ENCODE measurements around the gene C6orf118.

C6orf118 gene

DNA sequence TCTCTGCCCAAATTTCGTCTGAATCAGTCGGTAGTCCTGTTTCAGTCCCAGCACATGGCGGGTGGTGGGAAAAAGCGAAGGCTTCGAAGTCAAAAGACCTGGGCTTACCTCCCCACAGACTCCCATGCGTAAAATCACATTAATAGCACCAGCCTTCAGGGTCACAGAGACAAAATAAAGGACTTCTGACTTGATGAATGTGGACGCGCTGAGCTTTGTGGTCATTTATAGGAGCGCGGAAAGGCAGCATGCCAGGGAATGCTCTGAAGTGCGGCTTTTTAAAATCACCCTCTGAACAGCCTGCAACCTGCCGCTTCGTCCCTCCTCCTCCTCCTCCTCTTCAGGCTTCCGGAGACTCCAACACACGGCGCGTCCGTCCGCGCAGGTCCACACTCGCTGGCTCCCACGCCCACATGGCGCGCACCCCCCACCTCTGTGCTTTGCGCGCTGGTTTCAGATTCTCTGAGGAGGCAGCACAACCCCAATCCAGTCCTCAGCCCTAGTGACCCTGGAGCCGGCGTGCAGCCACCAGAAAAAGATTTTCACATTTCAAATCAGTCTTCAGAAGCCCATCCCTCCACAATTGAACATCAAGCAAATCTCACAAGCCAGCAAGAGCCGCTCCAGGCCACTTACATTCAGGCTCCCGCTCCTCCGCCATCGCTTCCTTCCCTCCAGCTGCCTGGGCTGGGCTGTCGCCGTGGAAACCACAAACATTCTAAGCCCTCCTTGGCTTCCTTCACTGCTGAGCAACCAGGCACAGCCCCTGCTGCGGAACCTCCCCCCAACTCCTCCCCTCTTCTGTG, at the start of gene C6orf118:
Gene C6orf118, minus strand, starts transcription at position 680 of the 806 bp plus-strand sequence. Its CDS starts 19 bp downstream, at position 661.
- DNase-seq = no peak

DNA sequence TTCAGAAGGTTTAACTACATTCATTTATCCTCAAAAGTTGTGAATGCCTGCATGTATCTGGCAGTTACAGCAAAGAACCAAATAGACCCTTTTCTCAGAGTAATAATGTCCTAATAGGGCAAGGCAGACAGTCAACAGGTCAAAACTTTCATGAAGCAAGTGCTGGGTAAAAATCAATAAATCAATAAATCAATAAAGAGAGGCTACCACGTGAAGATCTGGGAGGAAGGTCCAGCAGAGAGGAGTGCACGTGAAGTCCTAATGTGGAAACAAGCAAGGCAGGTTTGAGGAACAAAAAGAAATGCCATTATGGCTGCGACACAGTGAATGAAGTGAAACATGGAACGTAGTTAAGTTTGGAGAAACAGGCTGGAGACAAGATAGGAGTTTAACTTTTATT, 36.3 kb upstream of the C6orf118 start:
- DNase-seq = no peak

DNA sequence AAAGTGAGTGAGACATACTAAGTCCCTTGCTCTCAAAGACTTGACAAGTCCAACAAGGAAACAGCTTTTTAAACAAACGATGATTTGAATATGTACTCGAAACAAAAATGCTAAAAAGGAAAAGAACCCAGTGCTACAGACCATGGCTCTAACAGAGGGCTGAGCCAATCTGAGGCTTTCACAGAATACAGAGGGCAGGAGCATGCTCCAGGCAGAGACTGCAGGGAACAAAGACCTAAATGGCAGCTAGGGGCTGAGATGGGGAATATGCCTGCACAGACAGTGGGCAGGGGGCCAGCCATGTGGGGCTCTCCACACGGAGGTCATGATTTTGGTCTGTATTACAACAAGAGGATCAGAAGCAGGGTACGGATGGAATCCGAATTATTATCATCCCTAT, 31.1 kb upstream of the C6orf118 start:
- DNase-seq = no peak

DNA sequence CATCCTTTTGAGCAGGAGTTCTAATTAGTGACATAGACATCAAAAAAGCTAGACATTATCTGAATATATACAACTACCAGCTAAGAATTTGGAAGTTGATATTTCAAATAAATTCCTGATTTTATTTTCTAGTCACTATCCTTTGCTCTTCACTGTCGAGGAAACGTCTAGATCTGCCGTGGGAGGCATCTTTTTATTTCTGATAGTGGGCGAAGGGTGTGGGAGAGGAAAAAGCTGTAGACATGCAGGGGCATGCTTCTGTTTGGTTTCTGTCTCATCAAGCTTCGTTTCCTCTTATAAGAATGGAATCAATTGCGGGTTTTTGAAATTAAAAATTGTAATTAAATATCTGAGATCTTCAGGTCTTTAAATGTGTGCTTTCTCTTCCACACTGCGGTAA, 16.2 kb upstream of the C6orf118 start:
- no peak for DNase-seq

DNA sequence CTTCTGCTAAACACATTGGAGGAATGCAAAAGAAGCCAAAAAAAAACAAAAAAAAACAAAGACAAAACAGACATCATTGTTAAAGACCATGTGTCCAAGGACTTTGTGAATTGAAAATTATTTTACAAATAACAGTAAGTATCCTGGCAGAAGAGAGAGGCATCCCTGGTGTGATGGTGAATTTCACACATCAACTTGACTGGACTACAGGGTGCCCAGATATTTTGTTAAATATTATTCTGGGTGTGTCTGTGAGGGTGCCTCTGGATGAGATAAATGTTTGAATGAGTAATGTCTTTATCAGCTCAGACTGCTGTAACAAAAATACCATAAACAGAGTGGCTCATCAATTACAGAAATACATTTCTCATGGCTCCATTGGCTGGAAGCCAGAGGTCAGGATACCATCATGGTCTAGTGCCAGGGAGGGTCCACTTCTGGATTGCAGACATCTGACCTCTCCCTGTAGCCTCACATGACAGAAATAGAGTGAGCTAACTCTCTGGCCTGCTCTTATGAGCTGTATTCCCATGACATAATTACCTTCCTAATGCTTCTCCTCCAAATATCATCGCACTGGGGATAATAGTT, 12.2 kb upstream of the C6orf118 start:
- no peak for DNase-seq

- no peak for DNase-seq
Observed at GRCh38 chr6:165321150-165321549, 11.7 kb upstream of the C6orf118 start.

GRCh38 chr6:165317723-165318122, 8.3 kb upstream of the C6orf118 start:
- DNase-seq = no peak

- no peak for DNase-seq
Observed at GRCh38 chr6:165306955-165307354, 2.5 kb downstream of the C6orf118 start.

DNA sequence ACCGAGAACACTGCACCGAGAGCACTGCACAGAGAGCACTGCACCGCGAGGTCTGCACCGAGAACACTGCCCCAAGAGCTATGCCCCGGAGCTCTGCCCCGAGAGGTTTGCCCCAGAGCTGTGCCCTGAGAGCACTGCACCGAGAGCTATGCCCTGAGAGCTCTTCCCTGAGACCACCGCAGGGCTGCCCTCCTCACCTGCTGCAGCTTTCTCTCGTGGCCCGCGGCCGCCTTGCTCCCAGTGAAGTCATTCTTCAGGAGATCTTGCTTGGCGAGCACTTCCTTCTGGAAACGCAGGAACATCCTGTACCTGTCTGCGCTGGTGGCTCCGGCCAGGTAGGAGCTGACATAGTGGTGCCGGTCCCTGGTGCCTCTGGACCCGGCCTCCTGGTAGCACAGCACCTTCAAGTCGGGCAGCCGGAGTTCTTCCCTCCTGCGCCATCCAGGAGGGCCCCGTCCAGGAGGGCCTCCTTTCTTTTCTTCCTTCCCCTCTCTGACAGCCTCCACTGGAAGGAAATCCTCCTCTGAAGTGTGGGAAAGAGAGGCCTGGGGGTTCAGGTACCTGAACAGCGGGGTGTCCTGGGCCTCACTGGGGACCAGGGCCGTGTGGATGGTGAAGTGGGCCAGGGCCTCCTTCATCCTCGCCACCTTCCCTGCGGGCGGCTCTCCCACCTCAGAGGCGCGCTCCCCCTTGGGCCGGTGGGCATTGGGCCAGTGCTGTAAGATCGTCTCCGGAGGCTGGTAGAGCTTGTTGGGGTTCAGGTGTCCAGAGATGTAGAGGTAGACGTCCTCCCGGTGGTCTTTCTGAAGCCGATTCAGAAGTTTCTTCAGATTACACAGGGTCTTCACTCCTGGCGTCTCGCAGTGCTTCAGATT, 7.8 kb downstream of the C6orf118 start:
- DNase-seq = no peak

DNA sequence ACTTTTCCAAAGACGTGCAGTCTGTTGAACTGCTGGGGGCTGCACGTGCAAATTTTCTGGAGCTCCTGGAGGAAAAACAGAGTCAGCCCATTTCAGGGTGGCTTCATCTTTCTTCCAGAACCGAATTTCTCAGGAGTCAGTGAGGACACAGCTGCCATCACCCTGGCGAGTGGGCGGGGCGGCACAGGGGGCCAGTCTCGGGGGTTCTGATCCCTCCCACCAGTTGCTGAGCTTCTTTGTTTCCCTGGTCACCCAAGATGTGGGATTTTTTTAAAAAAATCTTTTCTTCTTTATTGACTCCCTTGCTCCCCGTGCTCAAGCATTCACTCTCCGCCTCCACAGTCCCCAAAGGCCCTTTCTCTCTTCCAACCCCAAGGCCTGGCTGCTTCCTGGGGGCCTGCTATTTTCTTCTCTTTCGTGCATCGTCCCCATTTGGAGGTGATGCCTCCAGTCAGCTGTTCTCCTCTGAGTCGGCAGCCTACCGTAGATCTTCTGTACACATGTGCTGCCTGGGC, 8.9 kb downstream of the C6orf118 start:
- no peak for DNase-seq

DNA sequence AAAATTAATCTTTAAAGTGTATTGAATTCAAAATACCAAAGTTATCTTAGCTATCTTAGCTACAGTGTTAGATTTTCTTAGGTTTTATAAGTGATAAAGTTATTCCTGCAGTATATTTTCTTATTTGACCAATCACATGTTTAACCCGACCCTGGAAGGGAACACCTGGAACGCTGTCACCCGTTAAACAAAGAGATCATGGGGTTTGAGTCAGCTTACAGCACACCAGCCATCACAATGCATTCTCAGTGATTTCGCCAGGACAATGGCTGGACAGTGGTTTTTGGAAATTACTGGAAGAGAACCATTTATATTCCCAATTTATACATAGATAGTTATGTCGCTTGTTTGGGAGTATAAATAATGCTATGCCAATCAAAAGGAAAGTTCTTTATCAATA, 10.5 kb downstream of the C6orf118 start:
- DNase-seq = no peak

DNA sequence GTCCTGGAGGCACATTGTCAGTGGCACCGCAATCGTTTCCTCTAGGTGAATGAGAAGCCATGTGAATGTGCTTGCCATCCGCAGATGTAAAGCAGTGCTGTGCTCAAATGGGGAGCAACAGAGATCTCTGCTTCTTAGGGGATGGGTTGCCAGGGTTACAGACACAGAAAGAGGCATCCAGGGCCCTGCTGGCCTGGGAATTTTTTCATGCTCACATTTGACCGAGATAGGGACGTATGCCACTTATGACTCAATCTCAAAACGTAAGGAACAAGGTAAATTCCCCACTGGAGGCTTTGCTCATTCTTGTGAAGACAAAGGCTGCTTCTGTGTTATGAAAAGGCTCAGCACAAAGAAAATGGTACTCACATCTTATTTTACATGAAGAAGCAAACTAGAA, 11.0 kb downstream of the C6orf118 start:
- no peak for DNase-seq

- DNase-seq = no peak
Observed at GRCh38 chr6:165292657-165293056, 16.7 kb downstream of the C6orf118 start.

DNA sequence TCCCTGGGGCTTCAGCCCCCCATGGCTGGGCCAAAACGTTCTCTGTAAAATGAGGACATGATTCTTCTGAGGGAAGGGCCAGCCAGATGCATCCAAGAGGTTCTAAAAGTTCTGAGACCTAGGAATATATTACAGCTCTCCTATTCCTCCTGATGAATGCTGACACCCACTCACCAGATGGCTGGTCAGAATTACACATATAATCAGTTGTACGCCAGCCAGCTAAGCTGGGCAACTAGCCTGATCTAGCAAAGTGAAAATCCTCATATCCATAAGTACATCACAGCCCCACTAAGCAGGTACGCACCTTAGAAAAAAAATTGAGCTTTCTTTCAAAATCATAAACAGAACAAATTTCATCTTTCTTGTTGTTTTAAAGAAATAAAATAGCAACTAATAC, 34.8 kb downstream of the C6orf118 start:
- DNase-seq = no peak

DNA sequence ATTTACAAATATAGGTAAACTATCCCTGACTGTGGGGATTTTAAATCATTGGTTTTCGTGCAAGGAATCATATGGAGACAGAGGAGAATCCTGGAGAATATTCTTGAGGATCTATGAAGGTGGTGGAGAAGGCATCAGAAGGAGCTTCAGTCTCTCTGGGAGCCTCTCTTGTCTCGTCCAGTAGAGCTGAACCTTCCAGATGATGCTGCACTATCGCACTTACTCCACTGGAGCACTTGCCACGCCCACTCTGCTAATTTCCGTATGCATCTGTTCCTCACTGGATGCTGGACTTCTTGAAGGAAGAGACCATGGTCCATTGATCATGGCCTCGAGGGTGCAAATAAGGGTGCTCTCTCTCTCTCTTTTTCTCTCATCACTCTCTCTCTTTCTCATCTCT, 36.8 kb downstream of the C6orf118 start:
- no peak for DNase-seq

DNA sequence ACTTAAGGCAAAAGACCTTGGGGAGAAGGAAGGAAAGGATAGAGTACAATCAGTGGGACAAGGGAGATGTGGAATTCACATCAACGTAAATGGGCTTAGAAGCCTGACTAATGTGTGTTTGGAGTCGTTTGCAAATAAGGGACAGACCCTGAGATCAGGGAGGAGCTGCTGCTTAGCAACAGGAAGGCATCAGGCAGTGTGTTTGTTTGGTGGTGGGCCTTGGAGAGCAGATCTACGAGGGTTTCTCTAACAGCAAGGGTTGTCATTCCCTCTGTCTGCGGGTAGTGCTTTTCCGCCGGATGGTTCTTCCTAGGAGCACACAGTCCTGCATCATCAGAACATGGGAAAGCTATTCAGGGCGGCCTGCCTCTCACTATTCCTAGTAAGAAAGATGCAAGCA, 40.4 kb downstream of the C6orf118 start:
- DNase-seq = no peak

DNA sequence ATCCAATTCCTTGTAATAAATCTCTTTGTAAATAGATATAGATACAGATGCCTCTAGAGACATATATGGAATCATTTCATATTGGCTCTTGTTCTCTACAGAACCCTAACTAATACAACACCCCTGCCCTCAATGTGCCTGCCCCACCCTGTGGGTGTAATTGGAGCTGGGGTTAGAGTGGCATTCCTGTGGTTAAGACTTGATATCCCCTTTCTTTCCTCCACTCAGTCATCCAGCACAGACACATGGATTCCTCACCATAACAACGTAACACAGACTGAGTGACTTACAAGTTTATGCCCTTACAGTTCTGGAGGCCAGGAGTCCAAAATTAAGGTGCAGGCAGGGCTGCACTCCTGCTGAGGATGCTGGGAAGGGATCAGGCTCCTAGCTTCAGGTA, 42.8 kb downstream of the C6orf118 start:
- no peak for DNase-seq

GRCh38 chr6:165266191-165266590, 43.2 kb downstream of the C6orf118 start:
- DNase-seq = no peak

DNA sequence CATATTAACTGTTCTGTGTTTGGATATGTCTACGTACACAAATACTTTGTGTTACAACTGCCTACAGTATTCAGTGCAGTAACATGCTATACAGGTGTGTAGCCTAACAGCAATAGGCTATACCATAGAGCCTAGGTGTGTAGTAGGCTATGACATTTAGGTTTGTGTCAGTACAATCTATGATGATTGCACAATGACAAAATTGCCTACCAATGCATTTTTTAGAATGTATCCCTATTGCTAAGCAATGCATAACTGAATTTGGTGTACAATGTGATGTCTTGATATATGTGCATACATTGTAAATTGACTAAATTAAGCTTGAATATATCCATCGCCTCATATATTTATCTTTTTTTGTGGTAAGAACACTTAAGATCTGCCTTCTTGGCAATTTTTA, 48.9 kb downstream of the C6orf118 start:
- DNase-seq = no peak

DNA sequence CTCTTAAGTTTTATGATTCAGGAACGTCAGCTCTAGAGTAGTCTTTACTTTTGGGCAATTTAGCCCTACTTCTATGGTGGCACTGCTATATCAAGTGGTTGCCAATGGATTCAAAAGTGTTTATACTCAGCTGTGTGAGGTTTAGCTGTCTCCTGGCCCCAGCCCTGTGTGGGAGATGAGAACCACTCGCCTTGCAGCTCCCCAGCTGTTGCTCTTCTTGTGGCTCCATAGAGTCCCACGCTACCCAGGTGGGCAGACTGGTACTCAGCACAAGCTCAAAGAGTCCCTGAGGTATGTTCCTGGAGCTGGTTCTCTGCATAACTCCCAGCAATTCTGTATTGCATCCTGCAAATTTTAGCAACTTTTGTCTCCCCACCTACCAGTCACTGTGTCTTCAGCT, 59.6 kb downstream of the C6orf118 start:
- no peak for DNase-seq

GRCh38 chr6:165245701-165246100, 63.7 kb downstream of the C6orf118 start:
- DNase-seq = no peak

GRCh38 chr6:165245287-165245686, 64.1 kb downstream of the C6orf118 start:
- no peak for DNase-seq

DNA sequence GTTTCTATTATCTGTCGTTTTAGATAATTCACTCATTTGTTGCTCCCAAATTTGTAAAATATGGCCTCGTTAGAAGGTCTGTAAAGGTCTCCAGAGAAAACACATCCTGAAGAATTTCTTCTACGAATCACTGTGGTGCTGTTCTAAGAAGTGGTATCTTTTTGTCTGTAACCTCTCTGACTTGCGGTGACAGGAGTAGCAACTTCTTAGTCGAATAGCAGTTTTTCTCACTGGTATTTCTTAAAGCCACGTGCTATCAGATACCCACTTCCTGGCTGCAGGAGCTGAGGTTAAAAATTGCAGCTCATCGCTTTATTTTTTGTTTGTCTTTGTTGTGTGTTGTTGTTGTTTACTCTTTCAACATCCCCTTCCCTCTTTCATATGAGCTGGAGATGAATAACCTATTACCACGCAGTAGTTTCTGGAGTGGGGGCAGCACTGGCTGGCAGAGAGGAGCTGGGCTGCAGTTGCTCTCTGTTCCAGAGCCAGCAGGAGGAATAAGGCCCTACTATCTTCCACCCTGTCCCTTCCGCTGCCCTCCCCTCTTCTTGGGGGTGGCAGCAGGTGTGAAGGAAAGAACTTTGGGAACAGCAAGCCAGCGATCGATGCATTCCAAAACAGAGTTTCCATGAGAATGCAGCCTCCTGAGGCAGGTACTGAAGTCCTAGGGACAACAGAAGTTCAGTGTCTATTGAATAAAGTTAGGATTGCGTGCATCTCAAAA, 64.7 kb downstream of the C6orf118 start:
- no peak for DNase-seq

Data from NCI-H446 (cell line).